H9 (cell line): ENCODE data around the gene SMIM1. TPM values are rescaled to one million over a fixed set of nuclear protein-coding genes. Genes with fewer than 3 reads are reported as not detected.

ENCODE experiments used
- DNase-seq: peaks from one replicate; pipeline ENCODE4 v3.0.0-alpha.2; 2017
- H2AFZ ChIP-seq: one replicate; pipeline ENCODE4 v1.6.1; 2013; ENCODE audit warnings: mild to moderate bottlenecking, low read length, control low read depth, moderate library complexity
- H2AK5ac ChIP-seq: 2 replicates; pipeline ENCODE4 v1.6.1; 2013; ENCODE audit warnings: low read length, control low read depth, mixed read lengths; ENCODE audit not compliant: insufficient read length
- H2BK120ac ChIP-seq: one replicate; pipeline ENCODE4 v1.6.1; 2013; ENCODE audit warnings: low read depth, mild to moderate bottlenecking, low read length, control low read depth, inconsistent platforms; ENCODE audit not compliant: poor library complexity, severe bottlenecking
- H2BK12ac ChIP-seq: 2 replicates; pipeline ENCODE4 v1.6.1; 2013; ENCODE audit warnings: low read length, control low read depth, mixed read lengths, low read depth; ENCODE audit not compliant: insufficient read length
- H2BK15ac ChIP-seq: 2 replicates; pipeline ENCODE4 v1.6.1; 2013; ENCODE audit warnings: low read depth, low read length, control low read depth
- H2BK20ac ChIP-seq: one replicate; pipeline ENCODE4 v1.6.1; 2013; ENCODE audit warnings: low read depth, mild to moderate bottlenecking, low read length, control low read depth, inconsistent platforms; ENCODE audit not compliant: poor library complexity, severe bottlenecking
- H2BK5ac ChIP-seq: 2 replicates; pipeline ENCODE4 v1.6.1; 2013; ENCODE audit warnings: low read length, control low read depth, mixed read lengths; ENCODE audit not compliant: insufficient read length
- H3K14ac ChIP-seq: 2 replicates; pipeline ENCODE4 v1.6.1; 2013; ENCODE audit warnings: low read length, control low read depth; ENCODE audit not compliant: insufficient read depth
- H3K18ac ChIP-seq: 2 replicates; pipeline ENCODE4 v1.6.1; 2013; ENCODE audit warnings: low read depth, mild to moderate bottlenecking, mixed read lengths, low read length, control low read depth; ENCODE audit not compliant: insufficient read length
- H3K23ac ChIP-seq: 2 replicates; pipeline ENCODE4 v1.6.1; 2013; ENCODE audit warnings: low read length, control low read depth, mixed read lengths, low read depth; ENCODE audit not compliant: insufficient read length
- H3K23me2 ChIP-seq: 2 replicates; pipeline ENCODE4 v1.6.1; 2013; ENCODE audit warnings: low read depth, mild to moderate bottlenecking, mixed read lengths, low read length, control low read depth; ENCODE audit not compliant: insufficient read length, poor library complexity, severe bottlenecking
- H3K27ac ChIP-seq: 2 replicates; pipeline ENCODE4 v1.5.1; 2013; ENCODE audit warnings: low read length, control low read depth, mixed read lengths, low read depth; ENCODE audit not compliant: insufficient read length
- H3K27me3 ChIP-seq: 2 replicates; pipeline ENCODE4 v1.6.1; 2013; ENCODE audit warnings: low read length, control low read depth, inconsistent platforms; ENCODE audit not compliant: insufficient read depth
- H3K4ac ChIP-seq: 2 replicates; pipeline ENCODE4 v1.6.1; 2013; ENCODE audit warnings: low read depth, mild to moderate bottlenecking, control low read depth, inconsistent platforms, low read length, moderate library complexity
- H3K4me1 ChIP-seq: 2 replicates; pipeline ENCODE4 v1.6.1; 2013; ENCODE audit warnings: low read length, control low read depth, inconsistent platforms; ENCODE audit not compliant: insufficient read depth
- H3K4me2 ChIP-seq: 2 replicates; pipeline ENCODE4 v1.6.1; 2013; ENCODE audit warnings: low read length, control low read depth, mixed read lengths; ENCODE audit not compliant: insufficient read length, insufficient read depth
- H3K56ac ChIP-seq: 2 replicates; pipeline ENCODE4 v1.6.1; 2013; ENCODE audit warnings: low read depth, mild to moderate bottlenecking, mixed read lengths, low read length, control low read depth; ENCODE audit not compliant: insufficient read length
- H3K79me1 ChIP-seq: 2 replicates; pipeline ENCODE4 v1.6.1; 2013; ENCODE audit warnings: low read depth, mild to moderate bottlenecking, moderate library complexity, low read length, control low read depth, inconsistent platforms; ENCODE audit not compliant: insufficient read depth, poor library complexity, severe bottlenecking
- H3K79me2 ChIP-seq: 2 replicates; pipeline ENCODE4 v1.6.1; 2013; ENCODE audit warnings: low read length, control low read depth, inconsistent platforms; ENCODE audit not compliant: insufficient read depth
- H3K9ac ChIP-seq: 2 replicates; pipeline ENCODE4 v1.6.1; 2013; ENCODE audit warnings: low read length, control low read depth, mixed read lengths; ENCODE audit not compliant: insufficient read length; ENCODE audit errors: extremely low read depth
- H3K9me3 ChIP-seq: one replicate; pipeline ENCODE4 v1.6.1; 2013; ENCODE audit warnings: low read depth, low read length, inconsistent platforms; ENCODE audit not compliant: control insufficient read depth
- H3T11ph ChIP-seq: one replicate; pipeline ENCODE4 v1.6.1; 2013; ENCODE audit warnings: mild to moderate bottlenecking, low read length, control low read depth, inconsistent platforms
- H4K20me1 ChIP-seq: one replicate; pipeline ENCODE4 v1.6.1; 2013; ENCODE audit not compliant: control insufficient read depth, insufficient read length, insufficient read depth
- H4K5ac ChIP-seq: 2 replicates; pipeline ENCODE4 v1.6.1; 2013; ENCODE audit warnings: low read depth, mild to moderate bottlenecking, mixed read lengths, low read length, control low read depth; ENCODE audit not compliant: insufficient read length
- H4K8ac ChIP-seq: replicated peaks from 2 replicates; pipeline ENCODE4 v1.6.1; 2013; ENCODE audit warnings: low read length, control low read depth, mixed read lengths, low read depth; ENCODE audit not compliant: insufficient read length
- H4K91ac ChIP-seq: 2 replicates; pipeline ENCODE4 v1.6.1; 2013; ENCODE audit warnings: low read depth, mild to moderate bottlenecking, moderate library complexity, mixed read lengths, low read length, control low read depth; ENCODE audit not compliant: insufficient read length
- H3K27ac Mint-ChIP-seq, 3 experiments: 2 replicates in 2 of 3; 3 replicates in 1 of 3; pipeline ENCODE4 v1.8.0; 2020 to 2021; ENCODE audit warnings: mixed read lengths in 3 of 3, mild to moderate bottlenecking in 1 of 3, moderate library complexity in 1 of 3
- H3K27me3 Mint-ChIP-seq: 2 replicates; pipeline ENCODE4 v1.8.0; 2021; ENCODE audit warnings: low read depth, mild to moderate bottlenecking, moderate library complexity, mixed read lengths
- H3K36me3 Mint-ChIP-seq, 3 experiments: 2 replicates in 2 of 3; 3 replicates in 1 of 3; pipeline ENCODE4 v1.8.0; 2020 to 2021; ENCODE audit warnings: low read depth in 3 of 3, mixed read lengths in 3 of 3; ENCODE audit not compliant: insufficient read depth in 1 of 3
- H3K4me1 Mint-ChIP-seq, 2 experiments: 2 replicates each; pipeline ENCODE4 v1.8.0; 2020; ENCODE audit warnings: mixed read lengths in 2 of 2
- H3K4me3 Mint-ChIP-seq, 2 experiments: 2 replicates in 1 of 2; 3 replicates in 1 of 2; pipeline ENCODE4 v1.8.0; 2020 to 2021; ENCODE audit warnings: mild to moderate bottlenecking in 2 of 2, mixed read lengths in 2 of 2, moderate library complexity in 1 of 2
- H3K9me3 Mint-ChIP-seq, 2 experiments: 2 replicates in 1 of 2; 3 replicates in 1 of 2; pipeline ENCODE4 v1.8.0; 2020; ENCODE audit warnings: mild to moderate bottlenecking in 2 of 2, mixed read lengths in 2 of 2, moderate library complexity in 1 of 2
- WGBS: extraction: QIAGEN DNeasy Blood & Tissue Kit; methylation state at CpG from one replicate; pipeline ENCODE4 v1.1.7; 2013; ENCODE audit warnings: missing lambda C conversion rate, low lambda C conversion rate, mixed read lengths; ENCODE audit not compliant: insufficient read length; ENCODE audit errors: extremely low coverage; 5-methylcytosine and 5-hydroxymethylcytosine counted together
- total RNA-seq: library from RNA; stranded (reverse); gene quantifications from 2 replicates; pipeline ENCODE4 v1.2.1, GENCODE V29; 2021
- TF ChIP-seq, protein P1 (sequence below): fragments of 200-600 bp; sonication (generic); conservative IDR thresholded peaks from 3 replicates; pipeline ENCODE4 v1.8.0; 2021; ENCODE audit warnings: antibody characterized with exemption, mild to moderate bottlenecking

The SMIM1 gene
- total RNA-seq, 1 experiment from 2014 or later: 5.3 TPM

DNA sequence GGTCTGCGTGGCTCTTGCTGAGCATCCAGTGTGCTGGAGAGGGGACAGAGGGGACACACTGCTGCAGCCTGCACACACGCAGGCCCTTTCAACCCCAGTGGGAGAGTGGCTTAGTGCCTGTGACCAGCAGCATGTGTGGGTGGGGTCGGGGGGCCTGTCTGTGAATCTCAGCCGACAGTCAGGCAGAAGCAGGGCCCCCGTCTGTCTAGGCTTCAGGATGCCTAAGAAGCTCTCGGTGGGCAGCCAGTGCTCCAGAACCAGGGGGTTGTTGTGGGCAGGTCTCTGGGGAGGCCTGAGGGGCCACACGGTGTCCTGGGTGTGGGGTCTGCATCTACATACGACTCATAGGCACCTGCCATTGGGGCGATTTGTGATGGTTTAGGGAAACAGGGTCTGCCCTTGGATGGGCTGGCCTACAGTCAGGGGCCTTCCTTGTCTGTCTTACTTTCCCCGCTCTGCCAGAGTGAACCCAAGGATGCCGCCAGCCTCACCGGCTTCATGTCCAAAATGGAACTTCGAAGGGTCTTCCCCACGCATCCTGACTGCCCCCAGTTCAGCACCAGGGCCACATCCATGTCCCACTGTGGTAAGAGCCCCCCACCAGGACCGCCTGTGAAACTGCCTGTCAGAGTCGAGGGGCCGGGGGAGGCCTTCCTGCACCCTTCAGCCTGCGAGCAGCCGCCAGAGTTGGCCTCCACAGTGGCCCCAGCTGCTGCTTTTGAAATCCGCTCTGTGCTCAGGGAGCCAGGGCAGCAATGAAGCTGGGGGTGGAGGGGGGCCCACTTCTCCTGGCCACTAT lies 18.7 kb upstream of the SMIM1 start:
- DNase-seq: no peak
- no peak overlapping the region; the same call in 1 of the 2 replicates for H2BK15ac ChIP-seq
- no peaks in the 10 kb centered on the region; a peak in 1 of 5 replicates for H3K9me3 Mint-ChIP-seq
- H3K18ac ChIP-seq: no peak overlapping the region
- no peaks in the 10 kb centered on the region; the same call in 1 of the 2 replicates for H3K27me3 ChIP-seq
- H3K4ac ChIP-seq: no peak overlapping the region
- no peak overlapping the region for H2AFZ ChIP-seq
- no peaks in the 10 kb centered on the region for H3K4me1 Mint-ChIP-seq
- no CpG with 5 or more reads among the region's 20 CpGs for WGBS
- H3K9me3 ChIP-seq: no peaks in the 10 kb centered on the region
- no peak overlapping the region for H2BK5ac ChIP-seq
- no peak overlapping the region for H3K27ac ChIP-seq
- no peak overlapping the region for H3K4me2 ChIP-seq
- H3K79me1 ChIP-seq: no peaks in the 10 kb centered on the region
- H3K4me3 Mint-ChIP-seq: no peak overlapping the region
- no peak overlapping the region for H3K27ac Mint-ChIP-seq
- no peak overlapping the region for H2BK20ac ChIP-seq
- no peak overlapping the region for H4K8ac ChIP-seq
- H3K56ac ChIP-seq: no peak overlapping the region
- H3T11ph ChIP-seq: no peak overlapping the region
- H2BK120ac ChIP-seq: no peak overlapping the region
- H3K4me1 ChIP-seq: no peaks in the 10 kb centered on the region
- H3K14ac ChIP-seq: no peak overlapping the region; the same call in 1 of the 2 replicates
- TF ChIP-seq, protein P1, sequence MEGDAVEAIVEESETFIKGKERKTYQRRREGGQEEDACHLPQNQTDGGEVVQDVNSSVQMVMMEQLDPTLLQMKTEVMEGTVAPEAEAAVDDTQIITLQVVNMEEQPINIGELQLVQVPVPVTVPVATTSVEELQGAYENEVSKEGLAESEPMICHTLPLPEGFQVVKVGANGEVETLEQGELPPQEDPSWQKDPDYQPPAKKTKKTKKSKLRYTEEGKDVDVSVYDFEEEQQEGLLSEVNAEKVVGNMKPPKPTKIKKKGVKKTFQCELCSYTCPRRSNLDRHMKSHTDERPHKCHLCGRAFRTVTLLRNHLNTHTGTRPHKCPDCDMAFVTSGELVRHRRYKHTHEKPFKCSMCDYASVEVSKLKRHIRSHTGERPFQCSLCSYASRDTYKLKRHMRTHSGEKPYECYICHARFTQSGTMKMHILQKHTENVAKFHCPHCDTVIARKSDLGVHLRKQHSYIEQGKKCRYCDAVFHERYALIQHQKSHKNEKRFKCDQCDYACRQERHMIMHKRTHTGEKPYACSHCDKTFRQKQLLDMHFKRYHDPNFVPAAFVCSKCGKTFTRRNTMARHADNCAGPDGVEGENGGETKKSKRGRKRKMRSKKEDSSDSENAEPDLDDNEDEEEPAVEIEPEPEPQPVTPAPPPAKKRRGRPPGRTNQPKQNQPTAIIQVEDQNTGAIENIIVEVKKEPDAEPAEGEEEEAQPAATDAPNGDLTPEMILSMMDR: no peak
- no peak overlapping the region for H3K23ac ChIP-seq
- H4K20me1 ChIP-seq: no peaks in the 10 kb centered on the region
- H3K23me2 ChIP-seq: no peaks in the 10 kb centered on the region
- H3K79me2 ChIP-seq: no peaks in the 10 kb centered on the region
- no peak overlapping the region for H2BK12ac ChIP-seq
- no peak overlapping the region for H4K5ac ChIP-seq
- H2AK5ac ChIP-seq: no peak overlapping the region
- H4K91ac ChIP-seq: no peak overlapping the region
- no peak overlapping the region for H3K9ac ChIP-seq
- no peaks in the 10 kb centered on the region for H3K36me3 Mint-ChIP-seq
- H3K27me3 Mint-ChIP-seq: peaks cover 44% of the 10 kb centered on the region
